ENCODE results near the gene REX1BD.

DNA sequence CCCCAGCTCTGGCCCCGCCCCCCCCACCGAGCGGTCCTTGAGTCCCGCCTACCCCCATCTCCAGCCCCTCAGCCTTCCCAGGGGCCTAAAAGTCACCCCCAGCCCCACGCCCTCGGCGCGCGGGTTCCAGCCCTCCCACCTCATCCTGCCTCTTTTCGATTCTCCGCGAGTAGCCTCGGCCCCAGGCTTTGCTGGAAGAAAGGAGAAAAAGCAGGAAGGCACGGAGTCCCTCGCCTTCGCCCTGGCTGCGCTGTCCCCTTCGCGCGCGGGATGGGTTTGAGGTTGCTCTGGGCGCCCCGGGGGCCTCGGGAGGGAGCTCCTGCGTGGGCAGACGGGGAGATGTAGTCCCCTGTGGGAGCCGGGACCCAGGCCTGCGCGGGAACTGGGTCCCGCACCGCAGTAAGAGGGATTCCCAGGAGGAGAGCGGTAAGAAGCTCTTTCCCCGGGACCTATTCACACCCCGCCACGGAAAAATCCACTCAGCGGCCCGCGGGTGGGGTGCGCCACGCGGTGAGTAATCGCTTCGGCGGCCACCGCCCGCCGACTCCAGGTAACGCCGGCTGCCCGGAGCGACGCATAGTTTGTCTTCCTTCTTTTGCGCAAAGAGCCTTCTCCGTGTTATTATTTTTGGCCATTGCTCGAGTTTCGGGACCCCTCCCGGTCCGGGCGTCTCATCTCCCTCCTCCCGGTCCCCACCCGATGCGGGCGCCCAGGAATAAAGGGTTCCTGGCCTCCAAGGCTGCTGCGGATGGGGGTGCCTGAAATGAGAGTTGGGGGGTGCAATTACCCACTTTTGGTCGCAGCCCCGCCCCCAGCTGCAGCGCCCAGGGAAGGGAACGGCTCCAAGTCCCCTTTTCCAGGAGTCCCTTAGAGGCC lies 18.9 kb downstream of the REX1BD start:
- no peak for TF ChIP-seq CTCF (conservative IDR thresholded peaks at IDR 0.05; ENCODE audit: low read depth, low read length)
- TF ChIP-seq EZH2 (IDR thresholded peaks at IDR 0.05; ENCODE audit: borderline replicate concordance, low read depth, low read length, poor library complexity, severe bottlenecking), result no peak
